ENCODE results near the gene SNRPD3. TPM values are rescaled to one million over a fixed set of nuclear protein-coding genes. Genes with fewer than 3 reads are reported as not detected.

SNRPD3 gene
- 189 and 225 TPM in 2 replicates for total RNA-seq

DNA sequence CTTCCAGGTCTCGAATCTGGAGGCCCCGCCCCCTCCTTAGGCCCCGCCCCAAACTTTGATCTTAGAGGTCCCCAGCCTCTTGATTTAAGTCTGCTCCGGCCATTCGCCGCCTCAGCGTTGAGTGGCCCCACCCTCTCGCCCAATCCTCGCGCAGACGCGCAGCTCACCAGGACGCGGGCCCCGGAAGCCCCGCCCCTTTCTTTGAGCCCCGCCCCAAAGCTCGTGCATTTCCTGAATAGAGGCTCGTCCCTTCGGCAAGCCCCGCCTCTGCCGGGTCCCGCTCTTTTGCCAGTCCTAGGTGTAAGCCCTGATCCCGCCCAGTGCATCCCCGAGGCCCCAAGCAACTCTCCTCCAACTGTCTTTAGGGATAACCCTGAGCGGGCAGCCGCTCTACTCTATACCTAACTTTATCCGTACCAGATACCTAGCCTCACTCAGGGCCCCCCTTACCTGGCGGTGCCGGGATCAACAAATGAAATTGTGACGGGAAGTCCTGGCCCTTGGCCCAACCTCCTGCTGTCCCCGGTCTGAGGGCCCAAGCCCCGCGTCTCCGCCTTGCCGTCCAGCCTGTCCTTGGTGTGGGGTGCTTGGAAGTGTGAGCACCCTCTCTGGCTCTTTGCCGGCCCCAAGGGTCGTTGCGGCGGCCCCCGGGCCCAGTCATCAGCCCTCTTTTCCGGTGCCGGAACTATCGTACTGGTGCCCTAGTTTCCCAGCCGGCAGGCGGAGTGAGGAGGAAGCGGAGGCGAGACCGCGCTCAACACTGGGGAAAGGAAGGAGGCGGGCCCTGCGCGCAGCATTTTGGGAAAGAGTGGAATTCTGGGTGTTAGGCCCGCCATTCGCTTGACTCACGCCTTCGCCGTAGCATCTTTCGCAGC lies at the start of gene SNRPD3:
Gene SNRPD3 (plus strand): TSS at position 835 of the 875 bp plus-strand sequence. CDS start 1,676 bp downstream, outside the sequence.

DNA sequence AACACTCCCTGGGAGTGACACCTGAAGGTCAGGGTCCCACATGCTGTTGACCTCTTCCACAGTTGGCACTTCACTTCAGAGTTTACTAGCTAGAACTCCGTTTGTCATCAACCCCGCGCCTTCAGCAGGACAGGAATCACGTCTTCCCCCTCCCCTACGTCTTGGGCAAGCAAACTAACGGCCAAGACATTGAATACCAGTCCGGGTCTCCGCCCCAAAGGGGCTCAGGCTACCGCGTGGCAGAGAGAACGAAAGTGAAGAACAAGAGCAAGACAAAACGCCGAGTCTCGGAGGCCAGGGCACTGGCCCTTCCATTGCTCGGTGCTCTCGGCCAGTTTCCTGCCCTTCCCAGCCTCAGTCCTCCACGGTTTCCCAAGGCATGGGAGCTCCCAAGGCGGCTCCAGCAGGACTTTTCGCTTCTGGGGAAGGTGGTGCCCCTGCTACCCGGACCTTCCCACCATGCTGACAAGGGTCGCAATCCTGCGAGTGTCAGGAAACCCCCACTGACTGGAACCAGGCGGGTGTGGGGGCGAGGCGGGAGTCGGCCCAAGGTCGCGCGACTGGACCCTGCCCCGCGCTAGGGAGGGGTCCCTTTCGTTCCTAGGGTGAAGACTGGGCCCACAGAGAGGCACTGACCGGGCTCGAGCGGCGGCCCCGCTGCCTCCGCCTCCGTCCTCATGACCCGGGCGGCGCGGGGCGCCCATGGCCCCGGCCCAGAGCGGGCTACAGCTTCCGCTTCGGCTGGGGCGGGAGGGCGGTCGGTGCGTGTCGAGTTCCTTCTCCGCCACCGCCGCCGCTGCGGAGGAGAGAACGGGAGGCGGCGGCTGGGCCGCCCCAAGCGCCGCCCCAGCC lies 1.3 kb upstream of the SNRPD3 start, which contains the start of gene GUCD1:
Gene GUCD1 (minus strand): TSS at position 826 of the 852 bp plus-strand sequence. CDS start 147 bp downstream, at position 679.

DNA sequence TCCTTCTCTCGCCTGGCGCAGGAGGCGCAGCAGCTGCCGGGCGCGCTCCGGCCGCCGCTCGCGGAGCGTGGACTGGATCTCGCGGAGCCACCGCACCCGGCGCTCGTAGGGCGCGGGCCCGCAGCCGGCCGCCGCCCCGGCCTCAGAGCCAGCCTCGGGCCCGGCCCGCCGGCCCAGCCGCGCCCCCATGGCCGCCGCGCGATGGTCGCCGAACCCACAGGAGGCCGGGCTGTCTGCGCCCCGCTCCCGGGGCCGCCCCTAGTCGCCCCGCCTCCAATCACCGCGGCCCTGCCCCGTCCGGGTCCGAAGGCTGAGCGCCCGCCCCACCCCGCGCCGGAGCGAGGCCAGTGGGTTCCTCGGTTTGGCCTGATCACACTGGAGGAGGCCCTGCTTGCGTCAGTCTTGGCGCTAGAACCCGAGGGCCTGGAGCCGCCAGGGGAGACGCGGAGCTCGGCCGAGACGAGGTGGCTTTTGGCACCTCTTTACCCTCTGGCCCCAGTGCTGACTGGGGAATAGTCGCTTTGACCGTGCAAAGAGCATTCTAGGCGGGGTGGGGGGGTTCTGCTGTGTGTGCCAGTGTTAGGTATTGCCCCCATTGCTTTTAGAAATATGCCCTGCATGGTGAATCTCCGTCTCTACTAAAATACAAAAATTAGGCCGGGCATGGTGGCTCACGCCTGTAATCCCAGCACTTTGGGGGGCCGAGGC lies 37.2 kb downstream of the SNRPD3 start, which contains the start of gene LRRC75B:
Gene LRRC75B (minus strand): TSS at position 223 of the 708 bp plus-strand sequence. CDS start 34 bp downstream, at position 189.

DNA sequence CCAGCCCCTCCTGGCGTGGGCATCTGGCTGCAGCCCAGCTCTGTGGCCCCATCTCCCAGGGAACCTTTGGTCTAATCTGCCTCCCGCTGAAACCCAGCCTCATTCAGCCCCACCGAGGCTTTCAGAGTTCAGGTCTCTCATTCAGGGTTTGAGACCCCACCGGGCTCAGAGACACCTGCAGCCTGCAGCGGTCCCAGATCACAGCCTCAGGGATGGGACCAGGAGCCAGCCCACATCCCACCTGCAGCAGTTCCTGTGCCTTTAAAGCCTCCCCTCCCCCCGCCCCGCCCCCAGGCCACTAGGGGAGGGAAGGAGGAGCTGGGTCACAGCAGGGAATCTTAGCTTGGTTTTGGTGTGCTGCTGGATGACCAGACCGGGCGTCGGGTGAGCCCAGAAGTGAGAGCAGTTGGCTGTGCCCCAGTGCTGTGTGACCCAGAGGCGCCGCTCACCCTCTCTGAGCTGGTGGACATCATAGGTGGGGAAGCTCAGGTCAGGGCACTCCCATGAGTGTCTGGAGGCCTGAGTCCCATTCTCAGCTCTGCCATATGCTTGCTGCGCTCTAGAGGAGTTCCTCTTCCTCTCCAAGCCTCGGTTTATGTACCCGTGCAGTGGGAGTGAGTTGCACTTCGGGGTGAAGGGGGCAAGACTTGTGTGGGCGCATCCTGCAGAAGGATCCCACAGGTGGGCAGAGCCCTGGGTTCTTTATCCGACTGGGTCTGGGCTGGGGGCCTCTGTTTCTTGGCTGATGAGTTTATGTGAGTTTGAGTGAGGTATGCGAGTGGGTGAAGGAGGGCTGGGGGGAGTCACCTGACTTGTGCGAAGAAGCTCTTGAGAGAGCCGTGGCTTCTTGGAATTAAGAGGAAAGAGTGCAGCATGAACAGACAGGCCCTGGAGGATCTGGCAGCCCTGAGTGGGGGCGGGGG lies 47.3 kb downstream of the SNRPD3 start, which contains the start of gene GGT1:
Gene GGT1 (plus strand): TSS at position 347 of the 923 bp plus-strand sequence. CDS start 7,889 bp downstream, outside the sequence.

Other genes with a start within 250 kb of the SNRPD3 start
- 9.4 and 41.8 TPM in 2 replicates for gene ADORA2A, start 128.4 kb upstream of the SNRPD3 start, total RNA-seq
- gene UPB1, start 60.7 kb upstream of the SNRPD3 start, total RNA-seq, result 0.30 and 0.32 TPM in 2 replicates
- gene GUCD1, start 861 bp upstream of the SNRPD3 start, total RNA-seq, result 130 and 152 TPM in 2 replicates
- gene LRRC75B, start 37.1 kb downstream of the SNRPD3 start, total RNA-seq, result 3.2 and 5.3 TPM in 2 replicates
- gene GGT1, start 47.2 kb downstream of the SNRPD3 start, total RNA-seq, result 0.30 and 0.32 TPM in 2 replicates
- 0.15 TPM in 1 of 2 replicates, not detected in the other for gene PIWIL3, start 218.7 kb downstream of the SNRPD3 start, total RNA-seq